Naive thymus-derived CD4-positive, alpha-beta T cell (primary cell): Measurements from ENCODE around the gene PEAR1. TPM values are rescaled to one million over a fixed set of nuclear protein-coding genes. Genes with fewer than 3 reads are reported as not detected.

Source experiments
- ATAC-seq: fragments of 150-1000 bp; cut with Tn5 transposase; 2 replicates; pipeline ENCODE4 v1.10.0; 2021; ENCODE audit warnings: mild to moderate bottlenecking, moderate library complexity
- CTCF ChIA-PET: fragments of 350-600 bp; sonication (Branson Sonifier 250); formaldehyde crosslinking; loops from one replicate; lab custom pipeline; 2021; ENCODE audit warnings: antibody characterized with exemption; lab: Charles Lee
- POLR2A ChIA-PET: fragments of 350-600 bp; sonication (Branson Sonifier 250); formaldehyde crosslinking; loops from one replicate; lab custom pipeline; 2021; ENCODE audit warnings: antibody characterized with exemption, inconsistent platforms; lab: Charles Lee
- DNase-seq, 9 donors: peaks; one replicate each; pipeline versions ENCODE4 v3.0.0 to v3.0.0-alpha.2; 2020 to 2022; ENCODE audit warnings: mixed read lengths in 1 of 9
- H3K27ac ChIP-seq: one replicate; pipeline ENCODE4 v1.7.0; 2013; ENCODE audit warnings: mild to moderate bottlenecking, low read depth, low read length, moderate library complexity
- H3K27me3 ChIP-seq, 2 donors: one replicate each; pipeline ENCODE4 v1.7.0; 2013; ENCODE audit warnings: low read length in 2 of 2, mild to moderate bottlenecking in 2 of 2, moderate library complexity in 2 of 2; ENCODE audit not compliant: control insufficient read depth in 2 of 2, insufficient read depth in 2 of 2
- H3K36me3 ChIP-seq, 3 experiments: 1 replicate in 2 of 3; 2 replicates in 1 of 3; pipeline ENCODE4 v1.7.0; 2013; ENCODE audit warnings: low read length in 3 of 3, mild to moderate bottlenecking in 3 of 3, moderate library complexity in 1 of 3; ENCODE audit not compliant: insufficient read depth in 3 of 3, control insufficient read depth in 2 of 3
- H3K4me1 ChIP-seq, 2 donors: one replicate each; pipeline ENCODE4 v1.7.0; 2013; ENCODE audit warnings: low read length in 2 of 2, mild to moderate bottlenecking in 2 of 2, moderate library complexity in 1 of 2; ENCODE audit not compliant: control insufficient read depth in 2 of 2, insufficient read depth in 2 of 2
- H3K4me3 ChIP-seq: 2 replicates; pipeline ENCODE4 v1.7.0; 2013; ENCODE audit warnings: mild to moderate bottlenecking, low read length
- H3K9me3 ChIP-seq, 3 experiments: 1 replicate in 2 of 3; 2 replicates in 1 of 3; pipeline ENCODE4 v1.7.0; 2013; ENCODE audit warnings: low read length in 3 of 3; ENCODE audit not compliant: control insufficient read depth in 2 of 3
- H3K27ac Mint-ChIP-seq, 9 donors: one replicate each; pipeline ENCODE4 v1.8.0; 2020 to 2022; ENCODE audit warnings: mixed read lengths in 9 of 9, mild to moderate bottlenecking in 8 of 9, moderate library complexity in 5 of 9, inconsistent platforms in 2 of 9
- H3K27me3 Mint-ChIP-seq, 5 donors: one replicate each; pipeline ENCODE4 v1.8.0; 2021 to 2022; ENCODE audit warnings: mixed read lengths in 5 of 5, mild to moderate bottlenecking in 1 of 5
- H3K36me3 Mint-ChIP-seq, 5 donors: one replicate each; pipeline ENCODE4 v1.8.0; 2020 to 2022; ENCODE audit warnings: mixed read lengths in 5 of 5, mild to moderate bottlenecking in 3 of 5, inconsistent platforms in 1 of 5
- H3K4me1 Mint-ChIP-seq, 7 donors: one replicate each; pipeline ENCODE4 v1.8.0; 2020 to 2022; ENCODE audit warnings: mixed read lengths in 7 of 7, mild to moderate bottlenecking in 3 of 7, inconsistent platforms in 1 of 7
- H3K4me3 Mint-ChIP-seq, 10 donors: one replicate each; pipeline ENCODE4 v1.8.0; 2020 to 2022; ENCODE audit warnings: mild to moderate bottlenecking in 10 of 10, mixed read lengths in 10 of 10, moderate library complexity in 6 of 10, inconsistent platforms in 2 of 10
- H3K9me3 Mint-ChIP-seq, 11 donors: one replicate each; pipeline ENCODE4 v1.8.0; 2020 to 2022; ENCODE audit warnings: mixed read lengths in 11 of 11, mild to moderate bottlenecking in 4 of 11, inconsistent platforms in 1 of 11, moderate library complexity in 1 of 11
- intact Hi-C, 2 donors: fragments of 100-400 bp; cut with micrococcal nuclease; formaldehyde crosslinking; loops; one replicate each; pipeline ENCODE4 v1.15.1; 2023
- polyA plus RNA-seq, 2 donors: library from polyadenylated mRNA; unstranded; fragments of 300-500 nt; fragmentation: Illumina TruSeq; gene quantifications; one replicate each; pipeline ENCODE4 v1.2.3, GENCODE V29; 2021
- total RNA-seq, 6 experiments: library from RNA in 5 of 6; stranded (reverse) in 5 of 6; gene quantifications; 1 replicate in 5 of 6; 2 replicates in 1 of 6; pipeline ENCODE4 v1.2.3 and lab custom pipeline; 2021 to 2026

The PEAR1 gene
- total and polyA plus RNA-seq, 7 experiments from 2014 or later = 0.19 to 1.2 (median 0.32) TPM

DNA sequence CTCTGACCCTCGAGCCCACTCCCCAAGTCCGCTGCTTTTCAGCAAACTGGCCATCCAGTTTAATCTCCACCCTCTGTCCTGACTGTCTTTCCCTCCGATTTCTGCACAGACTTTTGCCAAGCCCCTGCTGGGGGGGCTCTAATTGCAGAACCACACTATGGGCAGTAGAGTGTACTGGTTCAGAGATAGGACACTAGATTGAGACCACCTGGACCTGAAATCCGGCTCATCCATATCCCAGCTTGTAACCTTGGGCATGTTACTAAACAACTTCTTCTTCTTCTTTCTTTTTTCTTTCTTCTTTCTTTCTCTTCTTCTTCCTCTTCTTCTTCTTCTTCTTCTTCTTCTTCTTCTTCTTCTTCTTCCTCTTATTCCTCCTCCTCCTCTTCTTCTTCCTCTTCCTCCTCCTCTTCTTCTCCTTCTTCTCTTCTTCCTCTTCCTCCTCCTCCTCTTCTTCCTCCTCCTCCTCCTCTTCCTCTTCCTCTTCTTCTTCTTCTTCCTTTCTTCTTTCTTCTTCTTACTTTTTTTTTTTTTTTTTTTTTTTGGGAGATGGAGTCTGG is 34.6 kb downstream of the PEAR1 start:
- ChIA-PET CTCF (interaction anchor here (0.6 to 2.6 kb wide), 10 partner anchors 36 to 617 kb away, joined by 3 to 16 read pairs (median 4); partner anchors contain the start of gene NTRK1), POLR2A (interaction anchor here (1.1 kb wide), 1 partner anchor 42 kb away, joined by 3 read pairs; no protein-coding TSS in a partner anchor)
- Mint-ChIP-seq H3K9me3 (peaks cover 0 to 1% (median 0%) of the 10 kb centered on the region in 11 donors), H3K4me3 (peak overlapping the region; percentile 26 to 83 (median 62)), H3K4me1 (peaks cover 17 to 33% (median 30%) of the 10 kb centered on the region in 7 donors), H3K36me3 (peaks cover 0 to 3% (median 0%) of the 10 kb centered on the region in 5 donors), H3K27ac (peak overlapping the region in 2 of 9 donors; percentile 6 to 29), H3K27me3 (peaks cover 65 to 87% (median 74%) of the 10 kb centered on the region in 5 donors)
- Histone ChIP-seq H3K4me3 (no peak overlapping the region), H3K36me3 (no peaks in the 10 kb centered on the region), H3K27ac (no peak overlapping the region), H3K4me1 (peaks cover 0 to 8% of the 10 kb centered on the region in 2 donors), H3K9me3 (no peaks in the 10 kb centered on the region), H3K27me3 (peaks cover 12 to 23% of the 10 kb centered on the region in 2 donors)
- intact Hi-C loops = loop anchor here in 1 of 2 donors (5.0 kb wide), 1 partner anchor 201 kb away; the partner anchor contains the start of genes ISG20L2 and METTL25B
- no peak for DNase-seq
- no peak for ATAC-seq

DNA sequence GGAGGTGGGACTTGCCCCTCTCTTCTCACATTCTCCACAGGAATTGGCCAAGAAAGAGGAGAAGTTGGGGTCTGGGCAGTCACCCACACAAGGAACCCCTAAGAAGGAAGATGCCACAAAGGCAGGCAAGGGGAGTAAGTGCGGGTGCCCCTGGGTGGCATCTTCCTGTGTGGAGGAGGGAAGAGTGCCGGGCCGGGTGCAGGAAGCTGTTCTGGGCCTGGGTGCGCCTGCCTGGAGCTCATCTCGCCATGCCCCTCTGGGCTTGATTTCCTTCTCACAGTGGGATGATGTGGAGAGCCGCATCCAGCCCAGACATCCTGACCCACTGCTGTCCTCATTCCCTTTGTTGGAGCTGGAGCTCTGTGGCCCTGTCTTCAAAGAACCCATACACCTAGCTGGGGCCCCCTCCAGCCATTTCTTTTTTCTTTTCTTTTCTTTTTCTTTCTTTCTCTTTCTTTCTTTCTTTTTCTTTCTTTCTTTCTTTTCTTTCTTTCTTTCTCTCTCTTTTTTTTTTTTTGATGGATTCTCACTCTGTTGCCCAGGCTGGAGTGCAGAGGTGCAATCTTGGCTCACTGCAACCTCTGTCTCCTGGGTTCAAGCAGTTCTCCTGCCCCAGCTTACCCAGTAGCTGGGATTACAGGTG is 36.2 kb downstream of the PEAR1 start:
- ChIA-PET CTCF (interaction anchor here (1.2 kb wide), 2 partner anchors 27 to 34 kb away, joined by 3 read pairs; no protein-coding TSS in a partner anchor), POLR2A (no interaction called here)
- DNase-seq (no peak), ATAC-seq (no peak)
- Mint-ChIP-seq H3K27me3 (peaks cover 60 to 74% (median 69%) of the 10 kb centered on the region in 5 donors), H3K36me3 (peaks cover 0 to 3% (median 0%) of the 10 kb centered on the region in 5 donors), H3K27ac (no peak overlapping the region), H3K9me3 (peaks cover 0 to 1% (median 0%) of the 10 kb centered on the region in 11 donors), H3K4me1 (peaks cover 12 to 28% (median 21%) of the 10 kb centered on the region in 7 donors), H3K4me3 (no peak overlapping the region)
- H3K4me3 ChIP-seq = no peak overlapping the region
- peaks cover 0 to 4% of the 10 kb centered on the region in 2 donors for H3K4me1 ChIP-seq
- intact Hi-C loops = loop anchor here in 1 of 2 donors (5.0 kb wide), 1 partner anchor 202 kb away; the partner anchor contains the start of genes ISG20L2 and METTL25B
- H3K9me3 ChIP-seq = no peaks in the 10 kb centered on the region
- peaks cover 8 to 13% of the 10 kb centered on the region in 2 donors for H3K27me3 ChIP-seq
- H3K27ac ChIP-seq = no peak overlapping the region
- H3K36me3 ChIP-seq = peaks cover 0 to 6% (median 0%) of the 10 kb centered on the region in 3 experiments

DNA sequence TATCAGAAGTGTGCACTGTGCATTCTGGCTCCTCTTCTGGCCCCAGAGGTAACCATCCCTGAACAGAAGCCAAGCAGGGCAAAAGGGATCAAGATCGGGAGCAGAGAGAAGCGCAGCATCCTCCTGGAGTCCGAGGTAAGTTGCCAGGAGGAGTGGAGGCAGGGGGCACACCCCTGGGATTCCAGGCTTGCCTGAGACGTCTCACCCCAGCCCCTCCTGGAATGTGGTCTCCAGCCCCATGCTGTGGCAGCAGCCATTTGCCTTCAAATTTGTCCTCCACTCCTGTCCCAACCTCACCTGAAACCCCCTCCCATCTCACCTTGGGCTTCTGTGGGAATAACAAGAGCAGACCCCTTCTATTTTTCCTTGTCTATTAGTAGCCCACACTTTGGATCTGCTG is 37.0 kb downstream of the PEAR1 start:
- intact Hi-C loops = no loop called here
- Histone ChIP-seq H3K27me3 (peaks cover 5 to 13% of the 10 kb centered on the region in 2 donors), H3K4me3 (no peak overlapping the region), H3K36me3 (peaks cover 0 to 10% (median 0%) of the 10 kb centered on the region in 3 experiments), H3K27ac (no peak overlapping the region), H3K9me3 (no peaks in the 10 kb centered on the region), H3K4me1 (peaks cover 0 to 4% of the 10 kb centered on the region in 2 donors)
- ATAC-seq (no peak), DNase-seq (no peak)
- Mint-ChIP-seq H3K27me3 (peaks cover 52 to 66% (median 62%) of the 10 kb centered on the region in 5 donors), H3K27ac (no peak overlapping the region), H3K9me3 (peaks cover 0 to 1% (median 0%) of the 10 kb centered on the region in 11 donors), H3K4me1 (peaks cover 12 to 27% (median 21%) of the 10 kb centered on the region in 7 donors), H3K4me3 (peak overlapping the region in 1 of 10 donors; percentile 37), H3K36me3 (peaks cover 0 to 3% (median 0%) of the 10 kb centered on the region in 5 donors)
- ChIA-PET POLR2A (no interaction called here), CTCF (no interaction called here)

DNA sequence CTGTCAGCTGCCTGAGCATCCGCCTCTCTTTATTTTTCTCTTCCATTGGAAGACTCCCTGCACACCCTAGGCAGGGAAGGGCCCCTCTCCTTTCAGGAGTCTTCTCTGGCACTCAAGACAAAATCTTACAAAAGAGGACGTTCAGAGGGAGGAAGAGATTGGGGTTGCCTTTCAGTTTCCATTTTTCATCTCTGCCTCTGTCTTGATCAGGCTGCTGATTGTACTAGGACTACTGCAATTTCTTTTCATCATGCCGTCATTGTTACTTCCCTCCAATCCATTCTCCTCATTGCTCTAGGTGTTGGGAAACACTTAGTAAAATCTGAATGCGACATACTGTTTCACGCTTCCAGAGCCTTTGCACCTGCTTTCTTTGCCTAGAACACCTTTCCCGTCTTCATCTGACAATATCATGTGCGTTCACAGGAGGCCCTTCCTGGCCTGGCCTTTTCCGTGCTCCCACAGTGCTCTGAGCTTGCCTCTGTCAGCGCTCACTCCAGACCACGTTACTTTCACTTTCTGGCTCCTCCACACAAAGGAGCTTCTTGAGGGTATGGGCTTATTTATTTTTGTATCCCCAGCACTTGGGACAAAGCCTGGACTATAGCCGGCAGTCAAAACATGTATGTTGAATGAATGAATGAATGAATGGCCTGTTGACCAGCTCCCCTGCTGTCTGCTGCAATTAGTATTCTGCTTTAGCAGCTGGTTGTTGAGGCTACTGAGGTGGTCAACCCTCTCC is 37.9 kb downstream of the PEAR1 start:
- H3K27ac ChIP-seq = no peak overlapping the region
- H3K36me3 ChIP-seq = peaks cover 0 to 17% (median 0%) of the 10 kb centered on the region in 3 experiments
- ChIA-PET CTCF (interaction anchor here (0.8 kb wide), 1 partner anchor 34 kb away, joined by 3 read pairs; no protein-coding TSS in a partner anchor), POLR2A (no interaction called here)
- Mint-ChIP-seq H3K4me3 (peak overlapping the region in 3 of 10 donors; percentile 1 to 44 (median 41)), H3K4me1 (peaks cover 12 to 24% (median 20%) of the 10 kb centered on the region in 7 donors), H3K36me3 (peaks cover 0 to 7% (median 0%) of the 10 kb centered on the region in 5 donors), H3K27me3 (peaks cover 44 to 57% (median 54%) of the 10 kb centered on the region in 5 donors), H3K27ac (no peak overlapping the region), H3K9me3 (peaks cover 0 to 1% (median 0%) of the 10 kb centered on the region in 11 donors)
- ATAC-seq = no peak
- H3K27me3 ChIP-seq = peaks cover 4 to 7% of the 10 kb centered on the region in 2 donors
- H3K9me3 ChIP-seq = no peaks in the 10 kb centered on the region
- intact Hi-C loops = no loop called here
- no peak overlapping the region for H3K4me3 ChIP-seq
- DNase-seq = no peak
- peaks cover 0 to 4% of the 10 kb centered on the region in 2 donors for H3K4me1 ChIP-seq

DNA sequence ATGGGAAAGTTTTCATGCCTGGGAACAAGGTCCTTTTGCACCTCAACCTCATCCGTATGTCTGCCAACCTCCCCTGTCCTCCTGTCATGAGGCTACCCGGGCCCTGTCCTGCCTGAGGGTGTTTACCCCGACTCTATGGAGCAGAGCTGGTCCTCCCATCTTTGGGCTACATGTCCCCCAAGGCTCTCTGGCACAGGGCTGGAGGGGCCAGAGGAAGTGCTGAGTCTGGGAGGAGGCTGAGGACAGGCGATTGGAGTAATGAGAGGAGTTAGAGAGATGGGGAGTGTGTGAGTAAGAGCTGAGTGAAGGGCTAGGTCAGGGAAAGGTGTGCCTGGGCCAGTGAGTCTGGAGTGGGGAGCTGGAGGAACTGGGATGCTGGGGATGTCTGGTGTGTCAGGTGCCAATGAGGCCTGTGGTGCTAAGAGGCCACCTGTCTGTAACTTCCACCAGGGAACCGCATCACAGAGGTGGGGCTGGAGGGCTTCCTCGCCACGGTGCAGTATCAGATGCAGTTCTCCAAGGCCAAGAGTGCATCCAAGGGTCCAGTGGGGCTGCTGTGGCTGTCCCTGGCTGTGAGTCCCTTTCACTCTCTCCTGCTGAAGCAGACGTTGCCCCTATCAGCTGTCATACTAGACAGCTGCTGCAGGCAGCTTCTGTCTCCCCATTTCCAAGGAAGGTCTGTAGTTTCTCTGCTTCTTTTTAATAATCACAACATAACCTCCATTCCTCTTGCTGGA is 38.6 kb downstream of the PEAR1 start:
- intact Hi-C loops = no loop called here
- Mint-ChIP-seq H3K27me3 (peaks cover 37 to 49% (median 46%) of the 10 kb centered on the region in 5 donors), H3K27ac (no peak overlapping the region), H3K36me3 (peaks cover 0 to 7% (median 0%) of the 10 kb centered on the region in 5 donors), H3K4me1 (peaks cover 12 to 21% (median 19%) of the 10 kb centered on the region in 7 donors), H3K4me3 (no peak overlapping the region), H3K9me3 (peaks cover 0 to 1% (median 0%) of the 10 kb centered on the region in 11 donors)
- H3K27me3 ChIP-seq = peaks cover 2 to 4% of the 10 kb centered on the region in 2 donors
- H3K4me3 ChIP-seq = no peak overlapping the region
- H3K4me1 ChIP-seq = peaks cover 0 to 4% of the 10 kb centered on the region in 2 donors
- CTCF ChIA-PET = interaction anchor here (0.8 kb wide), 1 partner anchor 33 kb away, joined by 3 read pairs; no protein-coding TSS in a partner anchor
- H3K9me3 ChIP-seq = no peaks in the 10 kb centered on the region
- ATAC-seq (no peak), DNase-seq (no peak)
- H3K27ac ChIP-seq = no peak overlapping the region
- POLR2A ChIA-PET = no interaction called here
- peaks cover 0 to 23% (median 0%) of the 10 kb centered on the region in 3 experiments for H3K36me3 ChIP-seq
